ENCODE data around the gene MARK1.

MARK1 gene

DNA sequence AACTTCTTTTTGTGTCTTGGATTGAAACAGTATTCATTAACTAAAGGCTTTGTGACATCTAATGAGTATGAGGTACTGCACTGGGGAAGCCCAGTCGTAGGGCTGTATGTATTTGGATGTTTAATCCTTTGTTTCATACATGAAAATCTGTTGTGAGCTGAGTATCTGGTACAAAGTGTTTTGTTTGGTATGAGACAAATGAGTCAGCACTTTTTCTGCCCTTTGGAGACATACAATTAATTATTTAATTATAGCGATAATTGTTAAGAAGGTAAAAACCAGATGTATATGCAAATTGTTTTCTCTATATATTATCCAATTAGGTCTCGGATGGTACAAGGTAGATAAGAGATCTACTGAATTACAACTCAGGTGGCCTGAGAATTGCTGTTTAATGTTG, 36.3 kb downstream of the MARK1 start:
- no peak for DNase-seq (ENCODE audit: low spot score)
- in situ Hi-C loops (cut with MboI; ENCODE audit: low sequenced_read_pairs, unreplicated experiment): no loop called here
- no peak for TF ChIP-seq CTCF (IDR thresholded peaks at IDR 0.05; ENCODE audit: borderline replicate concordance, control extremely low read depth, extremely low read depth, insufficient read depth, missing control alignments)

- TF ChIP-seq CTCF (IDR thresholded peaks at IDR 0.05; ENCODE audit: borderline replicate concordance, control extremely low read depth, extremely low read depth, insufficient read depth, missing control alignments): no peak
- no peak for DNase-seq (ENCODE audit: low spot score)
- in situ Hi-C loops (cut with MboI; ENCODE audit: low sequenced_read_pairs, unreplicated experiment): no loop called here
Measured at GRCh38 chr1:220565670-220566069, 37.7 kb downstream of the MARK1 start.

- in situ Hi-C loops (cut with MboI; ENCODE audit: low sequenced_read_pairs, unreplicated experiment): no loop called here
- DNase-seq (ENCODE audit: low spot score): no peak
- TF ChIP-seq CTCF (IDR thresholded peaks at IDR 0.05; ENCODE audit: borderline replicate concordance, control extremely low read depth, extremely low read depth, insufficient read depth, missing control alignments): no peak
Measured at GRCh38 chr1:220566869-220567268, 38.9 kb downstream of the MARK1 start.

GRCh38 chr1:220572416-220572815, 44.5 kb downstream of the MARK1 start:
- in situ Hi-C loops (cut with MboI; ENCODE audit: low sequenced_read_pairs, unreplicated experiment): no loop called here
- TF ChIP-seq CTCF (IDR thresholded peaks at IDR 0.05; ENCODE audit: borderline replicate concordance, control extremely low read depth, extremely low read depth, insufficient read depth, missing control alignments): no peak
- no peak for DNase-seq (ENCODE audit: low spot score)

DNA sequence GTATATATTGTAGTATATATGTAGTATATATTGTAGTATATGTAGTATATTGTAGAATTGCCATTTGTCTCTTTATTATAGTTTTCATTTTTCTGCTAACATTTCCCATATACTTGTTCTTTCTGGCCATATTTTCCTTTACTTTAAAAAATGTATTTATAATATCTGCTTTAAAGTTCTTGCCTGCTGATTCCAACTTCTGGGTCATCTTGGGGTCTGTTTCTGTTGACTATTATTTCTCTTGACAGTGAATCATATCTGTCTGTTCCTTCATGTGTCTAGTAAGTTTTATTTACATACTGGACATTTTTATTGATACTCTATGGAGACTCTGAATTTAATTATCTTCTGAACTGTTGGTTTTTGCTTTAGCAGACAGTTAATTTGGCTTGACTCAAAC, 45.9 kb downstream of the MARK1 start:
- in situ Hi-C loops (cut with MboI; ENCODE audit: low sequenced_read_pairs, unreplicated experiment): no loop called here
- TF ChIP-seq CTCF (IDR thresholded peaks at IDR 0.05; ENCODE audit: borderline replicate concordance, control extremely low read depth, extremely low read depth, insufficient read depth, missing control alignments): no peak
- no peak for DNase-seq (ENCODE audit: low spot score)

DNA sequence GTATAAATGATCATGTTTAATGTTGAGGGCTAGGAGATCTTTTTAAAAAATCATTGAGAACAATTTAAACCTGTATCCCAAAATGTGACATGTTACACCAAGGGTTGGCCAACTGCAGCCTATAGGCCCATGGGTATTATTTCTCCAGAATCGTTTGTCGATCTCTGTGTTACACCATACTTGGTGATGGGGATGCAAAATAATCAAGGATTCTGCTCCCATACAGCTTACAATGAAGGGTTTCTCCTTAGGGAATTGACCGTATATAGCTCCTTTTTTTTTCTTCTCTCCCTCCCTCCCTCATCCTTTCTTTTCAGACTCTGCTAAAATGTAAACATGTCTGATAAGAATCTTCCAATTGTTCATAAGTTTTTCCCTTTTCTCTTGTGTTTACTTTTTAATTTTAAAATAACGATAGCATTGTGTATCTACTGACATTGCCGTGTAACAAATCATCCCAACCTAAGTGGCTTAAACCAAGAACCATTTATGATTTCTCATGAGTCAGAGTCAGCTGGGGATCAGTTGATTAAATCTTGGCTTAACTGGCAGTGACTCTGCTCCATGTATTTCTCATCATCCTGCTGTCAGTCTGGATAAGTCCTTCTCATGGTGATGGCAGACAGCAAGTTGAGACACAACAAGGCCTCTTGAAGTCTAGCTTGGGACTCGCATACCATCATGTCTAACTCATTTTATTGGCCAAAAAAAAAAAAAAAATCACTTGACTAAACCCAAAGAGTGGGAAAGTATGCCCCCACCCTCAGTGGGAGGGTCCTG, 48.0 kb downstream of the MARK1 start:
- no peak for TF ChIP-seq CTCF (IDR thresholded peaks at IDR 0.05; ENCODE audit: borderline replicate concordance, control extremely low read depth, extremely low read depth, insufficient read depth, missing control alignments)
- in situ Hi-C loops (cut with MboI; ENCODE audit: low sequenced_read_pairs, unreplicated experiment): no loop called here
- no peak for DNase-seq (ENCODE audit: low spot score)

Data from GM13976 (cell line).